Brain microvascular endothelial cell (primary cell): ENCODE data around the gene CCDC141.

Experiments used
- DNase-seq: peaks from one replicate; pipeline ENCODE4 v3.0.0-alpha.2; 2020
- H3K27ac ChIP-seq: fragments of 250-450 bp; sonication (Bioruptor Pico); 2 replicates; pipeline ENCODE4 v1.5.1; 2020; ENCODE audit warnings: mild to moderate bottlenecking, moderate library complexity
- H3K27me3 ChIP-seq: fragments of 250-450 bp; sonication (Bioruptor Pico); replicated peaks from 2 replicates; pipeline ENCODE4 v1.5.1; 2020; ENCODE audit warnings: mild to moderate bottlenecking
- H3K36me3 ChIP-seq: fragments of 250-450 bp; sonication (Bioruptor Pico); replicated peaks from 2 replicates; pipeline ENCODE4 v1.5.1; 2020; ENCODE audit warnings: mild to moderate bottlenecking
- H3K4me3 ChIP-seq: 2 replicates; pipeline ENCODE4 v1.5.1; 2011; ENCODE audit warnings: low read depth, mild to moderate bottlenecking, control low read depth, low read length, moderate library complexity
- CTCF ChIP-seq: IDR thresholded peaks from 2 replicates; pipeline ENCODE4 v1.5.1; 2011; ENCODE audit warnings: low read depth, mild to moderate bottlenecking, moderate library complexity, low read length, control low read depth, inconsistent platforms; ENCODE audit errors: missing control alignments
- in situ Hi-C: cut with HindIII; loops from 2 replicates; pipeline ENCODE4 v1.10.0; 2017; ENCODE audit warnings: low sequenced_read_pairs, low pct_ligation_motif_present

CCDC141 gene

DNA sequence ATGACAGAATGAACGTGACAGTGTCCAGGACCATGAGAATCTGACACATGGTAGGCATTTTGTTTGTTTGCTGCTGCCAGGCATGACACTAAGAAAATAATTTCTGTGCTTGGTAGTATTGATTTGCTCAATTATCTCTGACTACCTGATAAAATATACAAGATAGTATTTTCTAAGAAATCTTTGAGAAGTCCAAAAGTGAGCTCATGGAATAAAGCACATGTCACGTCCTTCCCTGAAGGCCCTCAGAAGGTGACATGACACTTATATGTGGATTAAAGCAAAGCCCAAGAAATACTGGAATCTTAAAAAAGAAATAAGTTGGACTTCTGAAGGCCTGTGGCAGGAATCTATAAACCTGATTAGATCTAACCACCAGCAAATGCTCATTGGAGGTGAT is 238.9 kb downstream of the CCDC141 start:
- Histone ChIP-seq H3K4me3 (no peak overlapping the region), H3K27me3 (no peaks in the 10 kb centered on the region), H3K36me3 (no peaks in the 10 kb centered on the region), H3K27ac (no peak overlapping the region)
- in situ Hi-C loops, result loop anchor here (25.0 kb wide), 1 partner anchor 101 kb away; no protein-coding TSS in a partner anchor
- no peak for DNase-seq
- no peak for TF ChIP-seq CTCF

DNA sequence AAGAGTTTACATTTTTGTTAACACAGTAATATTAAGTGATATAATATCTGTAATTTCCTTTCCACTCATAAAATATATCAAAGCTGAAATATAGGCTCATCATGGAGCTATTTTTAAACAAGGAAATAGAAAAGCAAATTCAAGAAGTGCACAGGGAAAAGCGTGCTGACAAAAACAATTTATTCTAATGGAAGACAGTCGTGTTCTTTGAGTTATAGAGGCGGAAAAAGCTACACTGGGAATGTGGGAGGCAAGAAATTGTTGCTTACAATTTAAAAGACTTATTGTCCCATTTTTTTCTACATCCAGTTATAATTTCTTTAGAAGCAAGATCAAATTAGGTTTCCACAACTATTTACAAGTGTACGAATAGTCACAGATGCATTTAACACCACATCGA is 239.5 kb downstream of the CCDC141 start:
- TF ChIP-seq CTCF, result no peak
- H3K4me3 ChIP-seq, result no peak overlapping the region
- no peak overlapping the region for H3K27ac ChIP-seq
- no peaks in the 10 kb centered on the region for H3K36me3 ChIP-seq
- in situ Hi-C loops, result loop anchor here (25.0 kb wide), 1 partner anchor 102 kb away; no protein-coding TSS in a partner anchor
- DNase-seq, result no peak
- H3K27me3 ChIP-seq, result no peaks in the 10 kb centered on the region

DNA sequence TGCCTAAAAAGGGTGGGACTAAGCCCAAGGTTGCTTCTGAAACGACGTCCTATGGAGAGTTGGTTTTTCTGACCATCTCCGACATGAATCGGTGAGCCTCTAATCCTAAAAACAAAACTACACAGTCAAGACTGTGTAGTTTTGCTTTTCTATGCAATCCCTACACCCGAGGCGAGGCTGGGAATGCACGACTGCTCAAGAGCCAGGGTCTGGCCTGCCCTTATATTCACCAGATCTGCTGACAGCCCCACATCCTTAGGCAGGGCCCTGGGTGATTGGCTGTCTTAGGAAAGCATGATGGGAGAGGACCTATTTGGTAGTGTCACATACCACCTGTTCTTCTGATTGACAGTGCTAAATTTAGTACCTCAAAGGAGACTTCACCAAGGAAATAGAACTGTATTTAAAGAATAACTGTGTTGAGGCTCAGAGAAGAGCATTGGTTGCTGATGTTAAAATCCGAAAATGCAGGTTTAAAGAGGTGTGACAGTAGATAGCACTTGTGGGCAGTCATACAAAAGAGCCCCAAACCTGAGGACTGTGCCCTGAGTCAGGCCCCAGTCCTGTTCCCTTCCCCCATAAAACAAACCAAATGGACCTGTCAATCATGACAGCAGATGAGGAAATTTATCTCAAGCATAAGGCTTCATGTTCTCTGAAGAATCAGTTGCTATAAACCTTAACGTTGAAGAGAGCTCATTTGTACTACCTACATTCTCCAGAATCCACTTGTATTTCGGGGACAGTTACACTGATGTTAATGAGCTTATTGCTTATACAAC is 242.5 kb downstream of the CCDC141 start, which contains the start of gene TTN:
Gene TTN (minus strand): TSS at position 197 of the 782 bp plus-strand sequence. CDS start 2,781 bp downstream, outside the sequence.
- in situ Hi-C loops, result loop anchor here (25.0 kb wide), 1 partner anchor 105 kb away; no protein-coding TSS in a partner anchor
- no peak for TF ChIP-seq CTCF
- Histone ChIP-seq H3K4me3 (no peak within 1 kb of the TSS), H3K27me3 (no peaks in the 10 kb centered on the region), H3K36me3 (no peaks in the 10 kb centered on the region), H3K27ac (no peak within 1 kb of the TSS)
- no peak for DNase-seq

- DNase-seq, result no peak
- H3K27me3 ChIP-seq, result no peaks in the 10 kb centered on the region
- no peak for TF ChIP-seq CTCF
- no peak overlapping the region for H3K4me3 ChIP-seq
- no peak overlapping the region for H3K27ac ChIP-seq
- no peaks in the 10 kb centered on the region for H3K36me3 ChIP-seq
- in situ Hi-C loops, result loop anchor here (25.0 kb wide), 1 partner anchor 106 kb away; no protein-coding TSS in a partner anchor
Observed at GRCh38 chr2:178806543-178806942, 243.4 kb downstream of the CCDC141 start.

DNA sequence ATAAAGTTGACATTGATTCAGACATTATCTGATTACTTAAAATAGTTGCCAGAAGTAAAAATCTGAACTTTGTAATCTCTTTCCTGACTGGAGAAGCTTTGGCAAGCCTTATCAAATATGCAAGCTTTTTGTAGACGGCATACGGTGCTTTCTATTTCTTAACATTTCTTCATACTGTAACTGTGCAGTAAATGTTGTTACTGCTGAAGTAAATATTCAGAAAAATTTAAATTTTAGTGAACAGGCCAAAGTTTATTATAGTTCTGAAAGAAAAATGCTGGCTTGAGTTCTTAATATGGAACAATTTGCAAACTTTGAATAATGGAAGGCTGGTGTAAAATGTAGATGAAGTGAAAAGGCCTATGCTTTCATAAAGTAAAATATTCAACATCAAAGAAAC is 244.5 kb downstream of the CCDC141 start:
- no peaks in the 10 kb centered on the region for H3K36me3 ChIP-seq
- H3K4me3 ChIP-seq, result no peak overlapping the region
- TF ChIP-seq CTCF, result no peak
- no peak for DNase-seq
- H3K27ac ChIP-seq, result no peak overlapping the region
- H3K27me3 ChIP-seq, result no peaks in the 10 kb centered on the region
- in situ Hi-C loops, result loop anchor here (25.0 kb wide), 1 partner anchor 107 kb away; no protein-coding TSS in a partner anchor
